Measurements from ENCODE around the gene HNRNPD. TPM values are rescaled to one million over a fixed set of nuclear protein-coding genes. Genes with fewer than 3 reads are reported as not detected.
"Not testable (repeated sequence)": the region's sequence is repeated elsewhere in the genome, so short reads cannot be mapped to it uniquely, and the experiment has no call there.

HNRNPD gene
- total and polyA plus RNA-seq, 8 donors, result 105 to 614 (median 558) TPM

- peaks cover 5 to 24% of the 10 kb centered on the region in 2 donors for H3K36me3 ChIP-seq
- H3K27ac ChIP-seq, result no peak overlapping the region
- peaks cover 0 to 6% of the 10 kb centered on the region in 2 donors for H3K4me1 ChIP-seq
- intact Hi-C loops (cut with DNase I), result no loop called here
- H3K9me3 ChIP-seq, result no peaks in the 10 kb centered on the region
- no peak for TF ChIP-seq CTCF (IDR thresholded peaks at IDR 0.05)
- H3K27me3 ChIP-seq, result no peaks in the 10 kb centered on the region
- H3K4me3 ChIP-seq, result no peak overlapping the region
- no peak for ATAC-seq
- no peak for DNase-seq
Measured at GRCh38 chr4:82419451-82419850, 45.7 kb upstream of the HNRNPD start.

GRCh38 chr4:82415922-82416365, 42.2 kb upstream of the HNRNPD start:
- Histone ChIP-seq H3K36me3 (no peaks in the 10 kb centered on the region), H3K4me3 (no peak overlapping the region), H3K9me3 (no peaks in the 10 kb centered on the region), H3K27me3 (no peaks in the 10 kb centered on the region), H3K4me1 (no peaks in the 10 kb centered on the region), H3K27ac (no peak overlapping the region)
- intact Hi-C loops (cut with DNase I), result no loop called here
- no peak for ATAC-seq
- DNase-seq, result no peak
- no peak for TF ChIP-seq CTCF (IDR thresholded peaks at IDR 0.05)

- H3K4me1 ChIP-seq; intact Hi-C loops (cut with DNase I); H3K9me3 ChIP-seq; DNase-seq; H3K4me3 ChIP-seq; H3K36me3 ChIP-seq; H3K27ac ChIP-seq; H3K27me3 ChIP-seq; ATAC-seq: not testable (repeated sequence)
Measured at GRCh38 chr4:82415061-82415460, 41.3 kb upstream of the HNRNPD start.

GRCh38 chr4:82403725-82404124, 29.9 kb upstream of the HNRNPD start:
- no peak for TF ChIP-seq CTCF (IDR thresholded peaks at IDR 0.05)
- ATAC-seq, result no peak
- no peaks in the 10 kb centered on the region for H3K4me1 ChIP-seq
- H3K27me3 ChIP-seq, result no peaks in the 10 kb centered on the region
- no peaks in the 10 kb centered on the region for H3K36me3 ChIP-seq
- intact Hi-C loops (cut with DNase I), result no loop called here
- H3K27ac ChIP-seq, result no peak overlapping the region
- no peak overlapping the region for H3K4me3 ChIP-seq
- H3K9me3 ChIP-seq, result no peaks in the 10 kb centered on the region
- DNase-seq, result no peak

- intact Hi-C loops (cut with DNase I), result no loop called here
- no peaks in the 10 kb centered on the region for H3K4me1 ChIP-seq
- DNase-seq, result no peak
- ATAC-seq, result no peak
- H3K36me3 ChIP-seq, result no peaks in the 10 kb centered on the region
- H3K27ac ChIP-seq, result no peak overlapping the region
- H3K27me3 ChIP-seq, result no peaks in the 10 kb centered on the region
- TF ChIP-seq CTCF (IDR thresholded peaks at IDR 0.05), result no peak
- no peaks in the 10 kb centered on the region for H3K9me3 ChIP-seq
- no peak overlapping the region for H3K4me3 ChIP-seq
Measured at GRCh38 chr4:82402196-82402775, 28.5 kb upstream of the HNRNPD start.

GRCh38 chr4:82401600-82401999, 27.8 kb upstream of the HNRNPD start:
- no peak overlapping the region for H3K4me3 ChIP-seq
- DNase-seq, result no peak
- ATAC-seq, result no peak
- no peaks in the 10 kb centered on the region for H3K36me3 ChIP-seq
- H3K27ac ChIP-seq, result no peak overlapping the region
- H3K9me3 ChIP-seq, result no peaks in the 10 kb centered on the region
- intact Hi-C loops (cut with DNase I), result no loop called here
- H3K27me3 ChIP-seq, result no peaks in the 10 kb centered on the region
- no peak for TF ChIP-seq CTCF (IDR thresholded peaks at IDR 0.05)
- H3K4me1 ChIP-seq, result no peaks in the 10 kb centered on the region
